Inflammatory macrophage (primary cell): ENCODE results near the gene UBN1.
"Not testable (repeated sequence)": the region's sequence is repeated elsewhere in the genome, so short reads cannot be mapped to it uniquely, and the experiment has no call there.

ENCODE experiments used
- DNase-seq, 2 donors: peaks; one replicate each; pipeline ENCODE4 v3.0.0-alpha.2; 2020 to 2022

UBN1 gene

GRCh38 chr16:4904942-4905615, 57.8 kb downstream of the UBN1 start:
- DNase-seq: no peak

- DNase-seq: no peak
Measured at GRCh38 chr16:4908854-4909401, 61.6 kb downstream of the UBN1 start.

GRCh38 chr16:4909825-4910224, 62.5 kb downstream of the UBN1 start:
- DNase-seq: no peak

GRCh38 chr16:4910828-4911227, 63.5 kb downstream of the UBN1 start:
- DNase-seq: no peak

GRCh38 chr16:4911970-4912386, 64.7 kb downstream of the UBN1 start:
- no peak for DNase-seq

- DNase-seq: no peak
Measured at GRCh38 chr16:4913130-4913773, 66.0 kb downstream of the UBN1 start.

GRCh38 chr16:4913774-4914525, 66.7 kb downstream of the UBN1 start:
- DNase-seq: no peak

GRCh38 chr16:4914528-4915225, 67.4 kb downstream of the UBN1 start:
- no peak for DNase-seq

GRCh38 chr16:4915226-4915761, 68.0 kb downstream of the UBN1 start:
- no peak for DNase-seq

GRCh38 chr16:4917117-4917516, 69.8 kb downstream of the UBN1 start:
- no peak for DNase-seq

- DNase-seq: no peak
Measured at GRCh38 chr16:4918781-4919251, 71.5 kb downstream of the UBN1 start.

GRCh38 chr16:4920826-4921225, 73.5 kb downstream of the UBN1 start:
- DNase-seq: no peak

GRCh38 chr16:4922721-4923342, 75.6 kb downstream of the UBN1 start:
- no peak for DNase-seq

GRCh38 chr16:4923853-4924252, 76.6 kb downstream of the UBN1 start:
- no peak for DNase-seq

- DNase-seq: no peak
Measured at GRCh38 chr16:4924593-4925292, 77.5 kb downstream of the UBN1 start.

GRCh38 chr16:4925293-4925607, 78.0 kb downstream of the UBN1 start:
- DNase-seq: no peak

GRCh38 chr16:4925791-4926190, 78.5 kb downstream of the UBN1 start:
- DNase-seq: no peak

- no peak for DNase-seq
Measured at GRCh38 chr16:4926928-4927327, 79.6 kb downstream of the UBN1 start.

- no peak for DNase-seq
Measured at GRCh38 chr16:4927661-4928060, 80.4 kb downstream of the UBN1 start.

GRCh38 chr16:4928227-4928626, 80.9 kb downstream of the UBN1 start:
- DNase-seq: no peak

GRCh38 chr16:4929619-4930018, 82.3 kb downstream of the UBN1 start:
- not testable (repeated sequence) for DNase-seq

GRCh38 chr16:4931381-4931780, 84.1 kb downstream of the UBN1 start:
- DNase-seq: no peak
